Prostate gland (tissue), 2 donors: Measurements from ENCODE around the gene KCNJ15.
A peak's percentile ranks its signal among the peaks of the same experiment; 100 is the strongest.

Source experiments
- POLR2AphosphoS5 ChIP-seq: sonication (generic); formaldehyde crosslinking; IDR thresholded peaks from one replicate; pipeline ENCODE4 v1.6.1; 2017; ENCODE audit warnings: antibody characterized with exemption
- TF ChIP-seq, protein P1 (sequence below), 4 experiments: fragments of 200-600 bp in 2 of 4; fragments of 450-650 bp in 2 of 4; sonication (generic) in 2 of 4; IDR thresholded peaks; 1 replicate in 3 of 4; 2 replicates in 1 of 4; pipeline ENCODE4 v1.5.1; 2016 to 2019; ENCODE audit warnings: antibody characterized with exemption in 4 of 4, mild to moderate bottlenecking in 2 of 4, moderate library complexity in 2 of 4

DNA sequence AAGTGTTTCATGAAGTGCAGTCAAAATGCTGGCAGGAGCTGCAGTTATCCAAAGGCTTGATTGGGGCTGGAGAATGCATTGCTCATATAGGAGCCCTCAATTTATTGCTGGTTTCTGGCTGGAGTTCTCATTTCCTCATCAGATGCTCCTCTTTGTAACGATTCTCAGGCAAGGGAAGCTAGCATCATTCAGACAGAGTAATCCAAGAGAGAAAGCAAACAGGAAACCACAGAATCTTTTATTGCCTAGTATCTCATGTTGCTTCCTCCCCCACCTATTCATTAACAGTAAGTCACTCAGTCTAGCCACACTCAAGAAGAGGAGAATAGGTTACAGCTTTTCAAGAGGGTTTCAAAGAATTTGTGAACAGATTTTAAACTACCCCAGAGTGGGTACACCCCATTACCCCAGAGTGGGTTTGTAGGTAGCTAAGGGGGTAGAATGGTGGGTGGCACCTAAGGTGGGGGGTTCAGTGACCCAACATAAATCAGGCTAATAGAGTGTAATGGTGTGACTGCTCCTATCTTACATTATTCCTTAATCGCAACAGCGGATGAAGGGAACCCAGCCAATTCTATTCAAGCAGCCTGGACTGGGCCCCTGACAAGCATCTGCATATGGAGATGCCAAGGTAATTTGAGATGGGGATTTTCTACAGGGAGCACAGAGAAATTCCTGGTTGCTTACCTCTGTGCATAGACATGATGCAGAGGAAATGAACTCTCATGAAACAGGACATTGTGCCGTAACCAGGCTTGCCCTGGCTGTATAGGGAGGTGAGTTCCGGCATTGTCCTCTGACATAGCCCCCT is 67.1 kb downstream of the KCNJ15 start:
- peak; percentile 39 for TF ChIP-seq POLR2AphosphoS5
- TF ChIP-seq, protein P1, sequence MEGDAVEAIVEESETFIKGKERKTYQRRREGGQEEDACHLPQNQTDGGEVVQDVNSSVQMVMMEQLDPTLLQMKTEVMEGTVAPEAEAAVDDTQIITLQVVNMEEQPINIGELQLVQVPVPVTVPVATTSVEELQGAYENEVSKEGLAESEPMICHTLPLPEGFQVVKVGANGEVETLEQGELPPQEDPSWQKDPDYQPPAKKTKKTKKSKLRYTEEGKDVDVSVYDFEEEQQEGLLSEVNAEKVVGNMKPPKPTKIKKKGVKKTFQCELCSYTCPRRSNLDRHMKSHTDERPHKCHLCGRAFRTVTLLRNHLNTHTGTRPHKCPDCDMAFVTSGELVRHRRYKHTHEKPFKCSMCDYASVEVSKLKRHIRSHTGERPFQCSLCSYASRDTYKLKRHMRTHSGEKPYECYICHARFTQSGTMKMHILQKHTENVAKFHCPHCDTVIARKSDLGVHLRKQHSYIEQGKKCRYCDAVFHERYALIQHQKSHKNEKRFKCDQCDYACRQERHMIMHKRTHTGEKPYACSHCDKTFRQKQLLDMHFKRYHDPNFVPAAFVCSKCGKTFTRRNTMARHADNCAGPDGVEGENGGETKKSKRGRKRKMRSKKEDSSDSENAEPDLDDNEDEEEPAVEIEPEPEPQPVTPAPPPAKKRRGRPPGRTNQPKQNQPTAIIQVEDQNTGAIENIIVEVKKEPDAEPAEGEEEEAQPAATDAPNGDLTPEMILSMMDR (IDR thresholded peaks at IDR 0.05) = no peak
